K562 (cell line): Measurements from ENCODE around the gene IL13RA1. TPM values are rescaled to one million over a fixed set of nuclear protein-coding genes. Genes with fewer than 3 reads are reported as not detected.
"Not testable (repeated sequence)": the region's sequence is repeated elsewhere in the genome, so short reads cannot be mapped to it uniquely, and the experiment has no call there.

Experiments
- ATAC-seq: fragments of 200-7000 bp; cut with Tn5 transposase; 3 replicates; pipeline ENCODE4 v1.9.1; 2020; ENCODE audit warnings: moderate library complexity
- BruUV-seq: library from RNA; stranded (reverse); fragments of 400-500 nt; replicated peaks from 2 replicates; lab custom pipeline; 2021; lab: Mats Ljungman, UMichigan
- CTCF ChIA-PET: fragments of 300-600 bp; formaldehyde crosslinking; extraction: SDS; loops from one replicate; lab custom pipeline; 2021; ENCODE audit warnings: low intra/inter-chr PET ratio; lab: Yijun Ruan, JAX
- POLR2A ChIA-PET: fragments of 300-600, 350-650 bp; sonication (Branson Sonifier 250); formaldehyde crosslinking; extraction: SDS; loops from one replicate; lab custom pipeline; 2021; ENCODE audit warnings: antibody characterized with exemption, inconsistent platforms; lab: Yijun Ruan, JAX
- DNase-seq, 4 experiments: peaks; one replicate each; pipeline versions ENCODE4 v3.0.0 to v3.0.0-alpha.2; 2011 to 2018; ENCODE audit warnings: low spot score in 3 of 4, mixed read lengths in 3 of 4; ENCODE audit errors: extremely low read depth in 1 of 4
- FAIRE-seq: peaks from 2 replicates; lab custom pipeline; 2011; peaks lifted over from hg19 to GRCh38; lab: Jason Lieb, UNC
- H2AFZ ChIP-seq: 2 replicates; pipeline ENCODE4 v1.6.0; 2011; ENCODE audit warnings: low read depth, low read length, control low read depth, inconsistent platforms
- H3K27ac ChIP-seq: fragments of 200-600 bp; 3 replicates; pipeline ENCODE4 v1.8.0; 2011; ENCODE audit warnings: low read depth, mild to moderate bottlenecking, control low read depth, inconsistent platforms, low read length, moderate library complexity, mixed read lengths; ENCODE audit errors: extremely low read depth
- H3K27me3 ChIP-seq, 2 experiments: fragments of 300-600 bp in 1 of 2; 2 replicates in 1 of 2; 3 replicates in 1 of 2; pipeline versions ENCODE4 v1.6.0 to v1.8.0; 2011; ENCODE audit warnings: inconsistent platforms in 2 of 2, low read length in 2 of 2, mild to moderate bottlenecking in 1 of 2, mixed read lengths in 1 of 2, moderate library complexity in 1 of 2; ENCODE audit not compliant: control insufficient read depth in 2 of 2, insufficient read depth in 2 of 2
- H3K36me3 ChIP-seq: fragments of 300-600 bp; 3 replicates; pipeline ENCODE4 v1.8.0; 2011; ENCODE audit warnings: mild to moderate bottlenecking, low read length, inconsistent platforms; ENCODE audit not compliant: control insufficient read depth, insufficient read depth
- H3K4me1 ChIP-seq, 2 experiments: fragments of 200-600 bp in 1 of 2; replicated peaks in 1 of 2; 2 replicates in 1 of 2; 3 replicates in 1 of 2; pipeline versions ENCODE4 v1.5.1 to v1.8.0; 2011; ENCODE audit warnings: inconsistent platforms in 2 of 2, low read length in 2 of 2, mild to moderate bottlenecking in 1 of 2, mixed read lengths in 1 of 2, moderate library complexity in 1 of 2; ENCODE audit not compliant: control insufficient read depth in 2 of 2, insufficient read depth in 2 of 2
- H3K4me2 ChIP-seq: 2 replicates; pipeline ENCODE4 v1.6.1; 2011; ENCODE audit warnings: low read length, control low read depth, inconsistent platforms, mixed read lengths; ENCODE audit not compliant: insufficient read depth
- H3K4me3 ChIP-seq: fragments of 200-600 bp; sonication (generic), shearing (Covaris generic); 2 replicates; pipeline ENCODE4 v1.5.1; 2016; ENCODE audit warnings: control low read depth, inconsistent platforms
- H3K79me2 ChIP-seq: fragments of 200-600 bp; 3 replicates; pipeline ENCODE4 v1.8.0; 2011; ENCODE audit warnings: low read length, inconsistent platforms; ENCODE audit not compliant: control insufficient read depth, insufficient read depth
- H3K9ac ChIP-seq, 2 experiments: 2 replicates each; pipeline versions ENCODE4 v1.6.0 to v1.6.1; 2011; ENCODE audit warnings: low read depth in 2 of 2, low read length in 2 of 2, control low read depth in 1 of 2, inconsistent platforms in 1 of 2, mild to moderate bottlenecking in 1 of 2, mixed read lengths in 1 of 2; ENCODE audit not compliant: insufficient read depth in 1 of 2
- H3K9me1 ChIP-seq: one replicate; pipeline ENCODE4 v1.6.0; 2011; ENCODE audit warnings: inconsistent platforms, mild to moderate bottlenecking, low read length, moderate library complexity; ENCODE audit not compliant: control insufficient read depth, insufficient read depth
- H3K9me3 ChIP-seq: replicated peaks from 2 replicates; pipeline ENCODE4 v1.5.1; 2011; ENCODE audit warnings: low read depth, low read length, inconsistent platforms; ENCODE audit not compliant: control insufficient read depth, insufficient read depth
- H4K20me1 ChIP-seq: replicated peaks from 2 replicates; pipeline ENCODE4 v1.6.1; 2011; ENCODE audit warnings: low read length, inconsistent platforms, mixed read lengths; ENCODE audit not compliant: control insufficient read depth, insufficient read depth
- POLR2B ChIP-seq: fragments of 450-650 bp; IDR thresholded peaks from 2 replicates; pipeline ENCODE4 v1.6.1; 2018; ENCODE audit warnings: low read depth; ENCODE audit not compliant: partially characterized antibody
- TEAD1 ChIP-seq, 2 experiments: fragments of 450-650 bp in 1 of 2; sonication (generic) in 1 of 2; formaldehyde crosslinking; IDR thresholded peaks; 2 replicates each; pipeline versions ENCODE4 v1.4.0 to v1.8.0; 2020 to 2022; ENCODE audit warnings: mild to moderate bottlenecking in 2 of 2, missing genetic modification reagents in 1 of 2
- WGBS: fragments of 100-300 bp; shearing (Covaris generic); methylation state at CpG from one replicate; pipeline ENCODE4 v1.1.6; 2016; ENCODE audit warnings: low coverage, mixed read lengths; ENCODE audit not compliant: insufficient coverage; ENCODE audit errors: missing lambda C conversion rate; 5-methylcytosine and 5-hydroxymethylcytosine counted together
- in situ Hi-C: fragments of 300-500 bp; cut with MboI; formaldehyde crosslinking; loops from 4 replicates; pipeline ENCODE4 v1.15.0; 2018; ENCODE audit warnings: inconsistent platforms, mixed read lengths
- intact Hi-C: fragments of 100-400 bp; cut with micrococcal nuclease; formaldehyde crosslinking; loops from 2 replicates; pipeline ENCODE4 v1.14.2; 2022
- polyA plus RNA-seq, 8 experiments: library from polyadenylated mRNA; depleted of rRNA in 4 of 8; stranded (reverse) in 5 of 8; unstranded in 3 of 8; fragments of >200 nt; fragmentation: Nextera tagmentation in 2 of 8; fragmentation: Illumina TruSeq in 1 of 8; extraction: Ambion mirVana in 2 of 8; extraction: Trizol in 1 of 8; gene quantifications; 2 replicates each; pipeline versions ENCODE4 v1.2.1 to v1.2.3, GENCODE V29; 2011 to 2014; ENCODE audit warnings: inconsistent platforms in 1 of 8, missing spikeins in 1 of 8
- total RNA-seq, 7 experiments: library from RNA; depleted of rRNA in 6 of 7; stranded (reverse); fragments of >200 nt in 6 of 7; fragmentation: Illumina TruSeq in 2 of 7; extraction: Trizol in 2 of 7; gene quantifications; 2 replicates each; pipeline versions ENCODE4 v1.2.1 to v1.2.3, GENCODE V29; 2011 to 2021; ENCODE audit warnings: low replicate concordance in 1 of 7

The IL13RA1 gene
- total and polyA plus RNA-seq, 9 of the 15 experiments (the other 6 are each of a cell fraction or from before 2014, with no cell fraction given), result 2.9 to 22.9 (median 12.2) TPM

DNA sequence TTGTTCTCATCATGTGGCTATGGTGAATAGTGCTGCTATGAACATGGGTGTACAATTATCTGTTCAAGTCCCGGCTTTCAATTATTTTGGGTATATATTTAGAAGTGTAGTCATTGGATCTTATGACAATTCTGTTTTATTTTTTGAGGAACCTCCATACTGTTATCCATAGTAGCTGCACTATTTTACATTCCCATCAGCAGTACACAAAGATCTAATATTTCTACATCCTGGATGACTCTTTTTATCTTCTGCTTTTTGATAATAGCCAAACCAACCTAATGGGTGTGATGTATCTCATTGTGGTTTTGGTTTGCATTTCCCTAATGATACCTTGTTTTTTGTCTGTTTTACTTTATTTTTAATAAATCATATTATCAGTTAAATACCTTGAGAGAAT lies 12.9 kb upstream of the IL13RA1 start (continued):
- TF ChIP-seq TEAD1 (CRISPR knock-in tag; IDR thresholded peaks at IDR 0.05), result no peak
- TF ChIP-seq POLR2B, result no peak
- TF ChIP-seq, all 486 proteins: peak for 0

DNA sequence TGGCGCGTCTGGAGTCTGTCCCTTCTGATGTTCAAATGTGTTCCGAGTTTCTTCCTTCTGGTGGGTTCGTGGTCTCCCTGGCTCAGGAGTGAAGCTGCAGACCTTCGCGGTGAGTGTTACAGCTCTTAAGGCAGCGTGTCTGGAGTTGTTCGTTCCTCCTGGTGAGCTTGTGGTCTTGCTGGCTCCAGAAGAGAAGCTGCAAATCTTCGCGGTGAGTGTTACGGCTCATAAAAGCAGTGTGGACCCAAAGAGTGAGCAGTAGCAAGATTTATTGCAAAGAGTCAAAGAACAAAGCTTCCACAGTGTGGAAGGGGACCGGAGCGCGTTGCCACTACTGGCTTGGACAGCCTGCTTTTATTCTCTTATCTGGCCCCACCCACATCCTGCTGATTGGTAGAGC lies 11.5 kb upstream of the IL13RA1 start:
- H3K4me2 ChIP-seq, H3K9me1 ChIP-seq, H3K4me3 ChIP-seq, H4K20me1 ChIP-seq, DNase-seq, H3K79me2 ChIP-seq, intact Hi-C loops, in situ Hi-C loops, H3K36me3 ChIP-seq, H3K4me1 ChIP-seq, H2AFZ ChIP-seq, BruUV-seq, H3K9me3 ChIP-seq, H3K27ac ChIP-seq, FAIRE-seq, H3K27me3 ChIP-seq, H3K9ac ChIP-seq, ATAC-seq: not testable (repeated sequence)
- ChIA-PET POLR2A (interaction anchor here (1.2 kb wide), 1 partner anchor 11 kb away, joined by 3 read pairs; no protein-coding TSS in a partner anchor), CTCF (interaction anchor here (0.7 kb wide), 1 partner anchor 288 kb away, joined by 4 read pairs; no protein-coding TSS in a partner anchor)
- WGBS, result 46% methylated on average over 7 of the region's 14 CpGs

DNA sequence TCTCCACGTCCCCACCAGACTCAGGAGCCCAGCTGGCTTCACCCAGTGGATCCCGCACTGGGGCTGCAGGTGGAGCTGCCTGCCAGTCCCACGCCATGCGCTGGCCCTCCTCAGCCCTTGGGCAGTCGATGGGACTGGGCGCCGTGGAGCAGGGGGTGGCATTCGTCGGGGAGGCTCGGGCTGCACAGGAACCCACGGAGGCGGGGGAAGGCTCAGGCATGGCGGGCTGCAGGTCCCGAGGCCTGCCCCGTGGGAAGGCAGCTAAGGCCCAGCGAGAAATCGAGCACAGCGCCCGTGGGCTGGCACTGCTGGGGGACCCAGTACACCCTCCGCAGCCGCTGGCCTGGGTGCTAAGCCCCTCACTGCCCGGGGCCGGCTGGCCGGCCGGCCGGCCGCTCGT lies 10.6 kb upstream of the IL13RA1 start:
- in situ Hi-C loops, CTCF ChIA-PET, H3K4me3 ChIP-seq, H4K20me1 ChIP-seq, H3K79me2 ChIP-seq, POLR2A ChIA-PET, FAIRE-seq, H3K9me3 ChIP-seq, ATAC-seq, intact Hi-C loops, DNase-seq, H3K9me1 ChIP-seq, H3K27ac ChIP-seq, H3K9ac ChIP-seq, H2AFZ ChIP-seq, H3K4me1 ChIP-seq, H3K27me3 ChIP-seq, BruUV-seq, H3K36me3 ChIP-seq, H3K4me2 ChIP-seq: not testable (repeated sequence)
- WGBS, result 70% methylated on average over 11 of the region's 28 CpGs
